Osteoblast (primary cell): ENCODE results near the gene PI4K2A. TPM values are rescaled to one million over a fixed set of nuclear protein-coding genes. Genes with fewer than 3 reads are reported as not detected.

Source experiments
- DNase-seq: peaks from one replicate; pipeline ENCODE4 v3.0.0; 2011; ENCODE audit warnings: low spot score, mixed read lengths; ENCODE audit not compliant: insufficient read length; ENCODE audit errors: missing footprints
- H2AFZ ChIP-seq: 2 replicates; pipeline ENCODE4 v1.6.0; 2011; ENCODE audit warnings: mild to moderate bottlenecking, low read length
- H3K27ac ChIP-seq: 2 replicates; pipeline ENCODE4 v1.5.1; 2011; ENCODE audit warnings: mild to moderate bottlenecking, low read depth, low read length, moderate library complexity
- H3K27me3 ChIP-seq: 2 replicates; pipeline ENCODE4 v1.6.0; 2012; ENCODE audit warnings: mild to moderate bottlenecking, control low read depth, inconsistent platforms, low read length, moderate library complexity; ENCODE audit not compliant: insufficient read depth
- H3K36me3 ChIP-seq: 2 replicates; pipeline ENCODE4 v1.5.1; 2011; ENCODE audit warnings: mild to moderate bottlenecking, low read length, control low read depth, moderate library complexity; ENCODE audit not compliant: insufficient read depth
- H3K4me1 ChIP-seq: 2 replicates; pipeline ENCODE4 v1.5.1; 2011; ENCODE audit warnings: mild to moderate bottlenecking, low read length, control low read depth, moderate library complexity; ENCODE audit not compliant: insufficient read depth
- H3K4me2 ChIP-seq: 2 replicates; pipeline ENCODE4 v1.6.0; 2011; ENCODE audit warnings: mild to moderate bottlenecking, low read length; ENCODE audit not compliant: insufficient read depth
- H3K4me3 ChIP-seq: fragments of 200-600 bp; sonication (generic); 3 replicates; pipeline ENCODE4 v1.5.1; 2012; ENCODE audit warnings: mild to moderate bottlenecking, low read length, inconsistent platforms; ENCODE audit not compliant: insufficient read depth
- H3K79me2 ChIP-seq: 2 replicates; pipeline ENCODE4 v1.6.0; 2012; ENCODE audit warnings: mild to moderate bottlenecking, low read length, control low read depth, inconsistent platforms; ENCODE audit not compliant: insufficient read depth
- H3K9me3 ChIP-seq: 2 replicates; pipeline ENCODE4 v1.5.1; 2011; ENCODE audit warnings: low read depth, low read length, control low read depth
- H4K20me1 ChIP-seq: 2 replicates; pipeline ENCODE4 v1.6.0; 2012; ENCODE audit warnings: mild to moderate bottlenecking, low read length, control low read depth; ENCODE audit not compliant: insufficient read depth
- CTCF ChIP-seq: IDR thresholded peaks from 2 replicates; pipeline ENCODE4 v1.5.1; 2011; ENCODE audit warnings: mild to moderate bottlenecking, low read depth, low read length, moderate library complexity; ENCODE audit errors: extremely low read depth
- total RNA-seq: library from RNA; depleted of rRNA; stranded (reverse); fragments of >200 nt; gene quantifications from 2 replicates; pipeline ENCODE4 v1.2.3, GENCODE V29; 2012

PI4K2A gene
- total RNA-seq, 1 donor, result 23.5 TPM

- Histone ChIP-seq H3K9me3 (no peaks in the 10 kb centered on the region), H3K4me1 (peaks cover 30% of the 10 kb centered on the region), H3K4me2 (peak overlapping the region; percentile 71), H3K4me3 (peak overlapping the region; percentile 3), H3K36me3 (no peaks in the 10 kb centered on the region), H3K27me3 (no peaks in the 10 kb centered on the region), H4K20me1 (peaks cover 3% of the 10 kb centered on the region), H3K27ac (peak overlapping the region; percentile 94), H3K79me2 (no peaks in the 10 kb centered on the region), H2AFZ (peak overlapping the region; percentile 53)
- peak; percentile 89 for DNase-seq
- TF ChIP-seq CTCF, result no peak
Measured at GRCh38 chr10:97596101-97597082, 44.1 kb upstream of the PI4K2A start.

GRCh38 chr10:97597778-97598177 lies 42.7 kb upstream of the PI4K2A start:
- no peak for DNase-seq

GRCh38 chr10:97598407-97599271 lies 41.8 kb upstream of the PI4K2A start:
- Histone ChIP-seq H3K27me3 (no peaks in the 10 kb centered on the region), H3K27ac (no peak overlapping the region), H4K20me1 (peaks cover 3% of the 10 kb centered on the region), H3K79me2 (no peaks in the 10 kb centered on the region), H3K4me2 (no peak overlapping the region), H2AFZ (no peak overlapping the region), H3K4me3 (no peak overlapping the region), H3K9me3 (no peaks in the 10 kb centered on the region), H3K4me1 (peaks cover 26% of the 10 kb centered on the region), H3K36me3 (no peaks in the 10 kb centered on the region)
- no peak for DNase-seq
- no peak for TF ChIP-seq CTCF

More at GRCh38 chr10:97597778-97598177, 42.7 kb upstream of the PI4K2A start:
- peak overlapping the region; percentile 94 for H3K27ac ChIP-seq
- no peak overlapping the region for H2AFZ ChIP-seq
- peaks cover 30% of the 10 kb centered on the region for H3K4me1 ChIP-seq
- no peaks in the 10 kb centered on the region for H3K27me3 ChIP-seq
- peaks cover 3% of the 10 kb centered on the region for H4K20me1 ChIP-seq
- no peak overlapping the region for H3K4me2 ChIP-seq
- no peaks in the 10 kb centered on the region for H3K79me2 ChIP-seq
- no peak for TF ChIP-seq CTCF
- H3K9me3 ChIP-seq, result no peaks in the 10 kb centered on the region
- no peak overlapping the region for H3K4me3 ChIP-seq
- H3K36me3 ChIP-seq, result no peaks in the 10 kb centered on the region
